IPS-18c (cell line): ENCODE results near the gene TMEM203.
"Not testable (repeated sequence)": the region's sequence is repeated elsewhere in the genome, so short reads cannot be mapped to it uniquely, and the experiment has no call there.

ENCODE experiments used
- H3K4me3 ChIP-seq: 2 replicates; pipeline ENCODE4 v1.7.0; 2013; ENCODE audit warnings: low read depth, mild to moderate bottlenecking, low read length, moderate library complexity; ENCODE audit not compliant: insufficient read depth
- H3K9me3 ChIP-seq: one replicate; pipeline ENCODE4 v1.6.1; 2013; ENCODE audit warnings: mild to moderate bottlenecking, low read length, moderate library complexity; ENCODE audit not compliant: control insufficient read depth, insufficient read depth

TMEM203 gene

DNA sequence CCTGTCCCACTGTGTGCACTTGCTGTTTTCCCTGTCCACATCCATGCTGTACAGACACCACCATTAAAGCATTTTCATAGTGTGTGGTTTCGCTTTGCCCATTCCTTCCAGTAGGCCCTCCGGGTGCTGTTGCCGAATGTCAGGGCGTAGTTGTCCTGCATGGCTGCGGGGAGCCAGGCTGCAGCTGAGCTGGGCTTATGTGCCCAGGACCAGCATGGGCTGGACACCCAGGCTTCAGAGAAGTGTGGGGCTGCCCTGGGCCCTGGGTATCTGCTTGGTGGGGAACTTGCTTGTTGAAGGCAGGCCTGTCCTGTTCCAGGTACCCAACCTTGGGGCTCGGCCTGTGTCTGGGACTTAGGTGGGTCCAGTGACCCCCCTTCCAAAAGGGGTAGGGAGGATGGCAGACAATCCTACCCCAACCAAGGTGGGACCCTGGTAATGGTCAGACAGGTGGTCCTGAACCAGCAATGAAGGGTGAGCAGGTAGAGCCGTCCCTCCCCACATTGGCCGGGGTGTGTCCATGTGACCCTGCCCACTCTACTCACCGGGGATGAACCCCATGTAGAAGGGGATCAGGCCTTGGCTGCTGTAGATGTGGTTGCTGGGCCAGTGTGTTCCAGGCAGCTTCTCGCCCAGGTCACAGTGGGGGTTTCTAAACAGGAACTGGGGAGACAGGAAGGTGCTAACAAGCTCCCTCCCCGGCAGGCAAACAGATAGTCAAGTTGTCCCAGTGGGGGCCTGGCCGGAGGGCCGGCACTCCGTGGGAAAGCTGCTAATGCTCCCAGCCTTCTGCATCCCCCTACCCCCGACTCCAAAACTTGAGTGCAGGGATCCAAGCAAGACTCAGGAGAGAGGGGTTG lies 38.4 kb upstream of the TMEM203 start:
- H3K4me3 ChIP-seq: no peak overlapping the region

DNA sequence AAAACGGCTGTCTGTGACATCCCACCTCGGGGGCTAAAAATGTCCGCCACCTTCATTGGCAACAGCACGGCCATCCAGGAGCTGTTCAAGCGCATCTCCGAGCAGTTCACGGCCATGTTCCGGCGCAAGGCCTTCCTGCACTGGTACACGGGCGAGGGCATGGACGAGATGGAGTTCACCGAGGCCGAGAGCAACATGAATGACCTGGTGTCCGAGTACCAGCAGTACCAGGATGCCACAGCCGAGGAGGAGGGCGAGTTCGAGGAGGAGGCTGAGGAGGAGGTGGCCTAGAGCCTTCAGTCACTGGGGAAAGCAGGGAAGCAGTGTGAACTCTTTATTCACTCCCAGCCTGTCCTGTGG lies 37.8 kb upstream of the TMEM203 start:
- H3K9me3 ChIP-seq, H3K4me3 ChIP-seq: not testable (repeated sequence)

More for the DNA sequence above, 38.4 kb upstream of the TMEM203 start:
- H3K9me3 ChIP-seq: peaks cover 2% of the 10 kb centered on the region

DNA sequence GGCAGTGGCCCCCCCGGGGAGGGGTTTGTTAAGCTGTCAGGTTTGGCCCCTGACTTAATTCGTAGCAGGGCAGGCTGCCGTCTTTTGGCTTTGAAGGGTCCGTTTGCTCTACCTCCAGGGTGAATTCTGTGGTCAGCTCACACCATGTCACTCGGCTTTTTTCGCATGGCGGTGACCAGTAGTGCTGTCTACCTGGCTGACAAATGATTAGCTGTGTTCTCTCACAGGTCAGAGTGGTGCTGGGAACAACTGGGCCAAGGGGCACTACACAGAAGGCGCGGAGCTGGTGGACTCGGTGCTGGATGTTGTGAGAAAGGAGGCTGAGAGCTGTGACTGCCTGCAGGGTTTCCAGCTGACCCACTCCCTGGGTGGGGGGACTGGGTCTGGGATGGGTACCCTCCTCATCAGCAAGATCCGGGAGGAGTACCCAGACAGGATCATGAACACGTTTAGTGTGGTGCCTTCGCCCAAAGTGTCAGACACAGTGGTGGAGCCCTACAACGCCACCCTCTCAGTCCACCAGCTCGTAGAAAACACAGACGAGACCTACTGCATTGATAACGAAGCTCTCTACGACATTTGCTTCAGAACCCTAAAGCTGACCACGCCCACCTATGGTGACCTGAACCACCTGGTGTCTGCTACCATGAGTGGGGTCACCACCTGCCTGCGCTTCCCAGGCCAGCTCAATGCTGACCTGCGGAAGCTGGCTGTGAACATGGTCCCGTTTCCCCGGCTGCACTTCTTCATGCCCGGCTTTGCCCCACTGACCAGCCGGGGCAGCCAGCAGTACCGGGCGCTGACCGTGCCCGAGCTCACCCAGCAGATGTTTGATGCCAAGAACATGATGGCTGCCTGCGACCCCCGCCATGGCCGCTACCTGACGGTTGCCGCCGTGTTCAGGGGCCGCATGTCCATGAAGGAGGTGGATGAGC lies 37.1 kb upstream of the TMEM203 start:
- Histone ChIP-seq H3K4me3 (peak overlapping the region; percentile 84), H3K9me3 (no peaks in the 10 kb centered on the region)

DNA sequence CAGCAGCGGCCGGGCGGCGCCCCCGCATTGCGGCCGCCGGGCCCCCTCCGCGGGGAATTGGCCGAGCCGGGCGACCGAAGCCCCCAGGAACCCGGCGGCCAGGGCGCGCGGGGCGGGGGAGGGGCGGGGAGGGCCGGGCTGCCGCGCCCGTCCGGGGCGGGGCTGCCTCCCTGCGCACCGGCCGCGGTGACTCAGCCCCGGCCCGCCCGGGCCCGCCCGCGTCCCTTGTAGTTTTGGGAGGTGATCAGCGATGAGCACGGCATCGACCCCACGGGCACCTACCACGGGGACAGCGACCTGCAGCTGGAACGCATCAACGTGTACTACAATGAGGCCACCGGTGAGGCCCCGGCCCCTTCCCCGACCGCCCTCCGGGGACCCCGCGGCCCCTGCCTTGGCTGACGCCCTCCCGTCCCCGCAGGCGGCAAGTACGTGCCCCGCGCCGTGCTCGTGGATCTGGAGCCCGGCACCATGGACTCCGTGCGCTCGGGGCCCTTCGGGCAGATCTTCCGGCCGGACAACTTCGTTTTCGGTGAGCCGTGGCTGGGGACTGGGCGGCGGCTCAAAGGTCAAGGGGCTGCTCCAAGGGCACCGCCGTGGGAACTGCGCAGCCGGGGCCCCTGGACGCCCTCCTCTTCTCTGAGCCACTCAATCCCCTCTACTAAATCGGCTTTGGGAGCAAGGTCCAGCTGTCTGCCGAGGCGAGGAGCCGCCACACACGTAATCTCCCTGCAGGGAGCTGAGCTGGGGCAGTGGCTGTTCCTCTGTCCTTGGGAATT lies 36.2 kb upstream of the TMEM203 start:
- Histone ChIP-seq H3K9me3 (no peaks in the 10 kb centered on the region), H3K4me3 (peak overlapping the region; percentile 84)

DNA sequence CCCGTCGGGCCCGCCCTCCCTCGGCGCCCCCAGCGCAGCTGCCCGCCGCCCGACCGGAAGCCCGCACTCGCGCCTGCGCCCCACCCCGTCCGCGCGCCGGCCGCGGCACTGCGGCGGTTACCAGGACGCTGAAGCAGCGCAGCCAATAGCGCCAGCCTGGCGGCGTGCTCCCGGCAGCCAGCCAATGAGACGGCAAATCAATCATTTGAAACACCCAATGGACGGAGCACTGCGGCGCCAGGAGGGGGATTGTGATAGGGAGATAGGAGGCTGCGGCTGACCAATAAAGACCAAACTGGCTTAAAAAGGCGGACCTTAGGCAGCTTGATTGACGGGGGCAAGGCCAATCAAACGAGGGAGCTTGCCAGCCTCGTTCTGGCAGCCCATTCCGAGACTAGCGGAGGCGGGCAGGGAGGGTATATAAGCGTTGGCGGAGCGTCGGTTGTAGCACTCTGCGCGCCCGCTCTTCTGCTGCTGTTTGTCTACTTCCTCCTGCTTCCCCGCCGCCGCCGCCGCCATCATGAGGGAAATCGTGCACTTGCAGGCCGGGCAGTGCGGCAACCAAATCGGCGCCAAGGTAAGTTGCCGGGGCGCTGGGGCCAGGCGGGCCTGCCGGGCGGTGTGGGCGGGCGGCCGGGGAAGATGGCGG lies 35.5 kb upstream of the TMEM203 start, which contains the start of gene TUBB4B:
TSS of gene TUBB4B (plus strand) at position 447 of the 649 bp plus-strand sequence. CDS start at position 521, 74 bp downstream.
- Histone ChIP-seq H3K4me3 (peak within 1 kb of the TSS; percentile 93), H3K9me3 (no peaks in the 10 kb centered on the region)

DNA sequence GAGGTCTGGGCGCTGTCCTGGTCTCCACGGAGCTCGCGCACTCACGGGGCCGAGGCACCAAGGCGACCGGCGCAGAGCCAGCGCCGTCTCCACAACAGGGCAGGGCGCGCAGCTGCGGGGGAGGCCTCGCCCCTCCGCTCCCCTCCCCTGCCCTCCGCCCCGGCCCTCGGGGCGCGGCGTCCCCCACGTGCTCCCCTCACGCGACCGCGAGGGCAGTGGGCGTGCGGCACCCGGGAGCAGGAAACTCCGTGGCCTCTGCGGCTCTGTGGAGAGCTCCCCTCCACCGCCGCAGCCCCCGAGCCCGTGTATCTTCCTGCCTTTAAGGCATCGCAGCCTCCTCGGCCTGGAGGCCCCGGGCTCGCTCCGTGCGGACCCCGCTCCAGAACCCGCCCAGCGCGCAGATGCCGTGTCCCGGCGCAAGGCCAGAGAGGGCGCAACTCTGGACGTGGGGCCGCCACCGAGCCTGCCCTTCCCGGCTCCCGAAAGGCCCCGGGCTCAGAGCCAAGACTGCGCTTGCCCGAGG lies 34.9 kb upstream of the TMEM203 start:
- Histone ChIP-seq H3K4me3 (peak overlapping the region; percentile 93), H3K9me3 (no peaks in the 10 kb centered on the region)

DNA sequence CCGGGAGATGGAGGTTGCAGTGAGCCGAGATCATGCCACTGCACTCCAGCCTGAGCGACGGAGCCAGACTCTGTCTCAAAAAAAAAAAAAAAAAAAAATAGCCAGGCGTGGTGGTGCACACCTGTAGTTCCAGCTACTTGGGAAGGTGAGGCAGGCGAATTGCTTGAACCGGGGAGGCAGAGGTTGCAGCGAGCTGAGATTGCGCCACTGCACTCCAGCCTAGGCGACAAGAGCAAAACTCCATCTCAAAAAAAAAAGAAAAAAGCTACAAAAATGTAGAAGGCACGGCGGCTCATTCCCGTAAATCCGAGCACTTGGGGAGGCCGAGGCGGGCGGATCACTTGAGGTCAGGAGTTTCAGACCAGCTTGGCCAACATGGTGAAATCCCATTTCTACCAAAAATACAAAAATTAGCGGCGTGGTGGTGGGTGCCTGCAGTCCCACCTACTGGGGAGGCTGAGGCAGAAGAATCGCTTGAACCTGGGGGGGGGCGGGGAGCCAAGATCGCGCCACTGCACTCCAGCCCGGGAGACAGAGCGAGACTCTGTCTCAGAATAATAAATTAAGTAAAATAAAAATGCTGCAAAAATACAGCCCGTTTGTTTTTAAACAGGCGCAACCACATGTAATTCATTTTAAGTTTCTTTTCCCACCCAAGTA lies 34.2 kb upstream of the TMEM203 start:
- H3K4me3 ChIP-seq: peak overlapping the region; percentile 93
- not testable (repeated sequence) for H3K9me3 ChIP-seq

DNA sequence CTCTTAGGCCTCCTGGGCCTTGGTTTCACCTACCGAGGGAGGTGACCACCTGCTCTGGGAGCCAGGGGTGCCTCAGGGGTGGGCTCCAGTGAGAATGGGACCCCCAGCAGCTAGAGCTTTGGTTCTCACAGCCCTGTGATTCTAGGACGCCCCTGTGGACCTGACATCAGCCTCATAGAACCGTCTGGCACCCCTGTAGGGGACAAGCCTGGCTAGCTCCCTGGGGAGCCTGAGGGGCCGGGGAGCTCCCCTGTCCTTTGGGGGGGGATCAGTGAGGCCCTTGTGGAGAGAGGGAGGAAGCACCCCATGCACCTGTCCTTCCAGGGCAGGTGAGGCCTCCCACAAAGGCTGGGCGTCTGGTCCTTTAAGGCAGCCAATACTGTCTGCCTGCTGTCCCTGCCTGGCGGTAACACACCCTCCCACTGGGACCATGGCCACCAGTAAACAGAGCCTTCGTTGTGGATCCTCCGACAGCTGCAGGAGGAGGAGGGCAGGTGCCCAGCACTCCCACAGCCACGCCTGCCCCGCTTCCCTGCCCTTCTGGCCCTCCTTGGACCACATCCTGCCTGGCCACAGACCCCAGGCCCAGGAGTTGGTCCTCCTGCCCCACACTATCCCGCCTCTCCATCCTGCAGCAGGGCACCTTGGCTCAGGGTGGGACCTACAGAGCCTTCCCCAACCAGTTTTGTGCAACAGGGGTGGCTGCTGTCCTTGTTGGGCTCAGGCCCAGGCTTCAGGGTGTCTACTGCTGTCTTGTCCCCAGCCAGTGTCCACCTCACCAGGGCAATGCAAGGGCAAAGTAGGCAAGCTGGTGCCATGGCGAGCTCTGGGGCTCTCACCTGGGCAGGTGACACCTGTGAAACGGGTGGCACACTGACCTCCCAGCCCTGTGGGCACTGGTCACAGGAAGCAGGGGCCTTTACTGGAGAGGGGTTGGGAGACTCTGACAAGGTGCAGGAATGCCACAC lies 32.6 kb upstream of the TMEM203 start:
- H3K9me3 ChIP-seq: no peaks in the 10 kb centered on the region
- no peak overlapping the region for H3K4me3 ChIP-seq

DNA sequence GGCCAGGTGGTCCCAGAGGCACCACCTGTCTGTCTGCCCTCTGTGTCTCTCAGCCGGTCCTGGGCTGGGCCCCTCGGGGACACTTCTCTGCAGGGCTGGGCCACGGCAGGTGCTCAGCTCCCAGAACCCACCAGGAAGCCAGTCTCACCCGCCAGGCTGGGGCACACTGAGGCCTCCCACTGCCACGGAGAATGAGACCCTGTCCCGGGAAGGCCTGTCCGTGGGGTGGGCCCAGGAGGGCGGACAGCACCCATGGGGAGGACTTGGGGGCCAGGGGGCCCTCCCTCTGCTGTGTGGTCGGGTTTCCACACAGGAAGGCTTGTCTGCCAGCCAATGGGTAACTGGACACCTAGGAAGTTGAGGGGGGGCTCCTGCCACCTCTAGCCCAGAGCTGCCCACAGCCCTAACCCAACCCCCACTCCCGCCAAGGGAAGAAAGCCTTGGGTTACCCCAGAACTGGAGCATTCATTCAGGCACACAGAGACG lies 31.5 kb upstream of the TMEM203 start:
- Histone ChIP-seq H3K9me3 (no peaks in the 10 kb centered on the region), H3K4me3 (no peak overlapping the region)

DNA sequence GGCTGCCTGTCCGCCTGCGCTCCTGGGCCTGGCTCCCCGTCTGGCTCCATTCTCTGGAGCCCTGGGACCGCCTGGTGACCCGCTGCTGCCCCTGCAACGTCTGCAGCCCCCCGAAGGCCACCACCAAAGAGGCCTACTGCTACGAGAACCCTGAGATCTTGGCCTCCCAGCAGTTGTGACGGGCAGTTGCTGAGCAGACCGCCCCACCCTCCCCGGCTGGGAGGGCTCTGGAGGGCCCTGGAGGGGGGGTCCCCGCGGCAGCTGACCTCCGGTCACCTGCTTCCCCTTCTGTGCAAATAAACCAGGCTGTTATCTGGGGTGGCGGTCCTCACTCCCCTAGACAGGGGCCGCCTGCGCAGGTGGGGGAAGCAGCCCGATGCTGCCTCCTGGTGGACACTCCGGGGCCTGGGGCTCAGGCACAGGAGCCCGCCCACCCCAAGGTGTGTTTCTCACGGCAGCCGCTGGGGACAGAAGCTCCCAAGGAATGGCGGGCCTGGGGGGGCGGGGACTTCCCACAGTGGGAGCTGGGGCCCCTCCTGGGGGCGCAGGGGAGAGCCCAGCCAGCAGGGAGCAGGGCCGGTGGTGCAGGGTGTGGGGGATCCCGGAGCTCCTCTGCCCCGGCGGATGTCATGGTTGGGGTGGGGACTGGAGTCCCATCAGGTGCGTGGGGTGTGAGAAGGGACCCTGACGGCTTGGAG lies 30.9 kb upstream of the TMEM203 start:
- H3K4me3 ChIP-seq: no peak overlapping the region
- no peaks in the 10 kb centered on the region for H3K9me3 ChIP-seq

DNA sequence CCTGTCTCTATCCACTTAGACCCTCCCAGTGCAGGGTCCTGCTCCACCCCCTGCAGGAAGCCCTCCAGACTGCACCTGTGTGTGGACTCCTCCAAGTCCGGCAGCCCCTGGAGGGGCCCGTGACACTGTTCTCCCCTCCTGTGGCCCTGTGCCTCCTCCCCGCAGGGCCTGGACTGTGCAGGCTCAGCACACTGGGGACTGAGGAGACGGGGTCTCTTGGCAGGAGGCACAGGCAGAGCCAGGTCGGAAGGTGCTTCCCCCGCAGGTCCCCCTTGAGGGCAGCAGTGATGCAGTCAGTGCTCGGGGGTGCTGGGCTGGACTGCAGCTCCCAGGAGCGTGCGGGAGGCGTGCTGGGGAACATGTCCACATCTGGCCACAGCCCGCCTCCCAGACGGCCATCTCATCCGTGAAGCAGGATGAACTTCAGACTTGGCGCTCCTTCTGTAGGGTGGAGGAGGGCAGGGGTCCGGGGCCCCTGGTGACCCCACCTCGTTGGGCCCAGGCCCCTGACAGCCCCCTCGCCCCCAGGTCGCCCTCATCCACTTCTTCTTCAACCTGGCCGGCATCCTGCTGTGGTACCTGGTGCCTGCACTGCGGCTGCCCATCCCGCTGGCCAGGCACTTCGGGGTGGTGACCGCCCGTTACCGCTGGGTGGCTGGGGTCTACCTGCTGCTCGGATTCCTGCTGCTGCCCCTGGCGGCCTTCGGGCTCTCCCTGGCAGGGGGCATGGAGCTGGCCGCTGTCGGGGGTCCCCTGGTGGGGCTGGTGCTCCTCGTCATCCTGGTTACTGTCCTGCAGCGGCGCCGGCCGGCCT lies 30.2 kb upstream of the TMEM203 start:
- no peak overlapping the region for H3K4me3 ChIP-seq

DNA sequence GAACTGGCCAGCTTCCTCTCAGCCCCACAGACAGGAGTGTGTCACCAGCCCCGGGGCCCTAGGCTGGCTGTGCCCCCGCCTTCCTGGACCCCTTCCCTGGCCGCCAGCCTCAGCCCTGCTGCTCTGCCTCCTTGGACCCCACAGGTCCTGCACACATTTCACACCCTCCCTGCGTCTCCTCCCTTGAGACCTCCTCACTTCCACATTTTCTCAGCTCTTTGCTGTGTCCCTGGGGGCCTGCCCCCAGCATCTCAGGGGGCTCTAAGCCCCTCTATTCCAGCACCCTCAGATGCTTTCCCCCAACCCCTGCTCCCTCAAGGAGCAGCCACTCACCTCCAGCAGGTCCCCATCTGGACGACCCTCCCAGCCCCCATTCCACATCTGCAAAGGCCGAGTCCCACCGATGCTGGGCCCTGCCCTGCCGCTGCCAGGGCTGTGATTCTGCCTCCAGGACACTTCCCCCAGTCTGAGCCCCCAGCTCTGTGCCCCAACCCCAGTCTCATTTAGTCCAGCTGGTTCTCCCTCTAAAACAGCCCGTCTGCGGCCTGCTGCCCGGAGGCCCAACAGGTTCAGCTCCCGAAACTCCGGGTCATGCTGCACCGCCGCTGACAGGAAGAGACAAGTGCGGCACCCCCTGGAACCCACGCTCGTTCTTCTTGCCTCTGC lies 29.4 kb upstream of the TMEM203 start:
- H3K9me3 ChIP-seq: no peaks in the 10 kb centered on the region
- no peak overlapping the region; the same call in 1 of the 2 replicates for H3K4me3 ChIP-seq

More for the DNA sequence above, 30.2 kb upstream of the TMEM203 start:
- no peaks in the 10 kb centered on the region for H3K9me3 ChIP-seq

DNA sequence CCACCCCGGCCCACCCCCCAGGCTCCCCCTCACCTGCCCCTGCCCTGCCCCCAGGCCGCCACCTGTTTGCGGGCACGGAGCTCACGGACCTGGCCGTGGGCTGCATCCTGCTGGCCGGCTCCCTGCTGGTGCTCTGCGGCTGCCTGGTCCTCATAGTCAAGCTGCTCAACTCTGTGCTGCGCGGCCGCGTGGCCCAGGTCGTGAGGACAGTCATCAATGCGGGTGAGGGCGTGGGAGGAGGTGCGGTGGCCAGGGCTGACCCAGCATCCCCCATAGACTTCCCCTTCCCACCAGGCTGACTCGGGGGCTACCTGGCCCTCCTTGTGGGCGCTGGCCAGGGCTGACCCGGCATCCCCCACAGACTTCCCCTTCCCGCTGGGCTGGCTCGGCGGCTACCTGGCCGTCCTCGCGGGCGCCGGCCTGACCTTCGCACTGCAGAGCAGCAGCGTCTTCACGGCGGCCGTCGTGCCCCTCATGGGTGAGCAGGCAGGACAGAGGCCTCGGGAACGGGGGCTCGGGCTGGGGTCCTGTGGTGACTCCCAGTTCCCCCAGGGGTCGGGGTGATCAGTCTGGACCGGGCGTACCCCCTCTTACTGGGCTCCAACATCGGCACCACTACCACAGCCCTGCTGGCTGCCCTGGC lies 28.7 kb upstream of the TMEM203 start:
- H3K9me3 ChIP-seq: no peaks in the 10 kb centered on the region
- H3K4me3 ChIP-seq: no peak overlapping the region; the same call in 1 of the 2 replicates
